Type B pancreatic cell (in vitro differentiated cells): Measurements from ENCODE around the gene CHST7. TPM values are rescaled to one million over a fixed set of nuclear protein-coding genes. Genes with fewer than 3 reads are reported as not detected.
A peak's percentile ranks its signal among the peaks of the same experiment; 100 is the strongest.

Experiments used
- DNase-seq: peaks from one replicate; pipeline ENCODE4 v3.0.0; 2021; ENCODE audit warnings: mixed read lengths; ENCODE audit not compliant: unreplicated experiment; ENCODE audit errors: extremely low spot score
- H3K27ac Mint-ChIP-seq: 2 replicates; pipeline ENCODE4 v1.8.0; 2021; ENCODE audit warnings: mild to moderate bottlenecking, mixed read lengths
- H3K27me3 Mint-ChIP-seq: 2 replicates; pipeline ENCODE4 v1.8.0; 2021; ENCODE audit warnings: mixed read lengths
- H3K36me3 Mint-ChIP-seq: 2 replicates; pipeline ENCODE4 v1.8.0; 2021; ENCODE audit warnings: mixed read lengths
- H3K4me1 Mint-ChIP-seq: one replicate; pipeline ENCODE4 v1.8.0; 2021; ENCODE audit warnings: mixed read lengths; ENCODE audit not compliant: unreplicated experiment
- H3K4me3 Mint-ChIP-seq: 2 replicates; pipeline ENCODE4 v1.8.0; 2021; ENCODE audit warnings: mild to moderate bottlenecking, mixed read lengths
- H3K9me3 Mint-ChIP-seq: 2 replicates; pipeline ENCODE4 v1.8.0; 2021; ENCODE audit warnings: mixed read lengths
- CTCF ChIP-seq: fragments of 200-600 bp; sonication (generic); conservative IDR thresholded peaks from 2 replicates; pipeline ENCODE4 v1.5.0; 2021; ENCODE audit warnings: antibody characterized with exemption, mild to moderate bottlenecking
- total RNA-seq: library from RNA; stranded (reverse); gene quantifications from 2 replicates; pipeline ENCODE4 v1.2.1, GENCODE V29; 2021; ENCODE audit warnings: low replicate concordance

Gene CHST7
- total RNA-seq, 1 donor from 2014 or later = 3.8 TPM

GRCh38 chrX:46545111-46546005 is 28.2 kb upstream of the CHST7 start, which contains the start of gene ZNF674:
Gene ZNF674, minus strand, starts transcription at chrX:46545421. Its CDS starts 3,334 bp downstream, at chrX:46542087.
- H3K4me1 Mint-ChIP-seq = peaks cover 6% of the 10 kb centered on the region
- H3K4me3 Mint-ChIP-seq = peak within 1 kb of the TSS; percentile 98
- TF ChIP-seq CTCF = peak; percentile 51
- H3K36me3 Mint-ChIP-seq = peaks cover 3% of the 10 kb centered on the region
- H3K27ac Mint-ChIP-seq = peak within 1 kb of the TSS; percentile 95
- H3K9me3 Mint-ChIP-seq = no peaks in the 10 kb centered on the region
- no peaks in the 10 kb centered on the region for H3K27me3 Mint-ChIP-seq
- DNase-seq = peak; percentile 91

GRCh38 chrX:46547857-46548256 is 25.7 kb upstream of the CHST7 start:
- Mint-ChIP-seq H3K9me3 (no peaks in the 10 kb centered on the region), H3K27ac (no peak overlapping the region), H3K36me3 (peaks cover 3% of the 10 kb centered on the region), H3K4me1 (peaks cover 6% of the 10 kb centered on the region), H3K27me3 (no peaks in the 10 kb centered on the region), H3K4me3 (no peak overlapping the region)
- no peak for DNase-seq
- TF ChIP-seq CTCF = no peak

- Mint-ChIP-seq H3K27ac (no peak overlapping the region), H3K4me1 (peaks cover 8% of the 10 kb centered on the region), H3K27me3 (no peaks in the 10 kb centered on the region), H3K36me3 (peaks cover 3% of the 10 kb centered on the region), H3K4me3 (no peak overlapping the region), H3K9me3 (no peaks in the 10 kb centered on the region)
- no peak for TF ChIP-seq CTCF
- DNase-seq = no peak
These were observed 23.7 kb upstream of the CHST7 start for GRCh38 chrX:46549914-46550313.

- Mint-ChIP-seq H3K4me1 (peaks cover 4% of the 10 kb centered on the region), H3K27me3 (no peaks in the 10 kb centered on the region), H3K27ac (no peak overlapping the region), H3K9me3 (no peaks in the 10 kb centered on the region), H3K4me3 (no peak overlapping the region), H3K36me3 (peaks cover 3% of the 10 kb centered on the region)
- no peak for DNase-seq
- no peak for TF ChIP-seq CTCF
These were observed 22.0 kb upstream of the CHST7 start for GRCh38 chrX:46551494-46552128.

- Mint-ChIP-seq H3K27me3 (no peaks in the 10 kb centered on the region), H3K9me3 (no peaks in the 10 kb centered on the region), H3K4me3 (no peak overlapping the region), H3K27ac (no peak overlapping the region), H3K4me1 (peaks cover 3% of the 10 kb centered on the region), H3K36me3 (peaks cover 2% of the 10 kb centered on the region)
- no peak for DNase-seq
- TF ChIP-seq CTCF = no peak
These were observed 19.6 kb upstream of the CHST7 start for GRCh38 chrX:46553935-46554334.
